ENCODE results near the gene SLC9A3. TPM values are rescaled to one million over a fixed set of nuclear protein-coding genes. Genes with fewer than 3 reads are reported as not detected.

Gene SLC9A3
- total RNA-seq, 2 experiments from 2014 or later: 2.3 to 2.5 TPM

DNA sequence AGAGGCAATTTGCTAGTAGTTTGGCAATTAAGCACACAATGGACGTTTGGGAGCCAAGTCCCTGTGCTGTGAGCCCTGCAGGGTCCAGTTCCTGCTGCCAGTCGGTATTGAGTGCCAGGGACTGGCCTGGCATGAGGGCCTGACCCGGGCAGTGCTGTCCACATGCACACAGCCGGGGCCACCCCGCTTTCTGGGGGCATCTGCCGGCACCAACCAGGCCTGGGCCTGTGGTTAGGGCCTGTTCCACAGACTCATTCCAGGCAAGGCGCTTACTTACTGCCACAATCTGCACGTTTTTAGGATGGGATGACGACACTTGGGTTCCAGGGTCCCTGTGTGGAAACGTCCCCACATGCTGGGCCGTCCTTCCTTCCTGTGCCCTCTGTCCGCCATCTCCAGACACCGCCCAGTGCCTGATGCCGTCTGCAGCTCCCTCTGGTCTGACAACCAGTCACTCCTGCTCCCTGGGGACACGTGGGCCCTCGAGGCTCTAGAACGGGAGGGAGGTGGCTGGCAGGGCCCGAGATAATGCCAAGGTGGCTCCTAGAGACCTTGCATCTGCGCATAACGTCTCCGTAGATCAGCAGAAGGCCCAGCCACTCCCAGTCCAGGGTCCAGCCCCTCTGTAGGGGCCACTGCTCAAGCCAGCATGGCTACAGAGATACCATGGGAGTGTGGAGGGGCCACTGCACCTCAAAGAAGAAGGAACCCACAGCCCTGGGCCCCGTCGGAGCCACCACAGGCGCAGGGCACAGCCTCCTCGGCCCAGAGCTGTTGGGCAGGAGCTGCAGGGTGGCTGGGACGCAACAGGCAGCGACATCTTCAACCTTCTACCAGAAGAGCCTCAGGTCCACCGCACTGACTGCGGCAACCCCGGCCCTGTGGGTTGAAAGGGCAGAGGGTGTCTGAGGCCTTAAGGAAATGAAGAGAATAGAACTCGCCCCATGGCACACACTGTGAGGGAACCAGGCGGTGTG, 24.7 kb downstream of the SLC9A3 start:
- Histone ChIP-seq H3K9me3 (ENCODE audit: control insufficient read depth in 1 of 2, insufficient read depth in 1 of 2, low read length in 2 of 2) (peaks cover 0 to 17% of the 10 kb centered on the region in 2 experiments), H3K4me3 (ENCODE audit: low read length) (no peak overlapping the region), H3K27ac (ENCODE audit: low read depth in 1 of 2, low read length in 2 of 2) (no peak overlapping the region), H3K4me1 (ENCODE audit: insufficient read depth, low read length) (peaks cover 11% of the 10 kb centered on the region), H3K36me3 (ENCODE audit: insufficient read depth, low read length) (no peaks in the 10 kb centered on the region), H3K27me3 (ENCODE audit: control insufficient read depth in 1 of 2, insufficient read depth in 2 of 2, low read length in 2 of 2) (peaks cover 11 to 14% of the 10 kb centered on the region in 2 experiments)
- H3K4me1 Mint-ChIP-seq (ENCODE audit: low read depth): no peaks in the 10 kb centered on the region
- DNase-seq (no peak), ATAC-seq (ENCODE audit: poor library complexity) (no peak)
- H3K27me3 Mint-ChIP-seq: peaks cover 15% of the 10 kb centered on the region
- intact Hi-C loops (cut with DNase I, micrococcal nuclease): no loop called here
- no peaks in the 10 kb centered on the region for H3K9me3 Mint-ChIP-seq
- ChIA-PET POLR2A (no interaction called here), CTCF (no interaction called here)
- no peak overlapping the region for H3K27ac Mint-ChIP-seq
- no peak overlapping the region for H3K4me3 Mint-ChIP-seq
- TF ChIP-seq, protein P1, sequence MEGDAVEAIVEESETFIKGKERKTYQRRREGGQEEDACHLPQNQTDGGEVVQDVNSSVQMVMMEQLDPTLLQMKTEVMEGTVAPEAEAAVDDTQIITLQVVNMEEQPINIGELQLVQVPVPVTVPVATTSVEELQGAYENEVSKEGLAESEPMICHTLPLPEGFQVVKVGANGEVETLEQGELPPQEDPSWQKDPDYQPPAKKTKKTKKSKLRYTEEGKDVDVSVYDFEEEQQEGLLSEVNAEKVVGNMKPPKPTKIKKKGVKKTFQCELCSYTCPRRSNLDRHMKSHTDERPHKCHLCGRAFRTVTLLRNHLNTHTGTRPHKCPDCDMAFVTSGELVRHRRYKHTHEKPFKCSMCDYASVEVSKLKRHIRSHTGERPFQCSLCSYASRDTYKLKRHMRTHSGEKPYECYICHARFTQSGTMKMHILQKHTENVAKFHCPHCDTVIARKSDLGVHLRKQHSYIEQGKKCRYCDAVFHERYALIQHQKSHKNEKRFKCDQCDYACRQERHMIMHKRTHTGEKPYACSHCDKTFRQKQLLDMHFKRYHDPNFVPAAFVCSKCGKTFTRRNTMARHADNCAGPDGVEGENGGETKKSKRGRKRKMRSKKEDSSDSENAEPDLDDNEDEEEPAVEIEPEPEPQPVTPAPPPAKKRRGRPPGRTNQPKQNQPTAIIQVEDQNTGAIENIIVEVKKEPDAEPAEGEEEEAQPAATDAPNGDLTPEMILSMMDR (IDR thresholded peaks at IDR 0.05): no peak
- no peaks in the 10 kb centered on the region for H3K36me3 Mint-ChIP-seq (ENCODE audit: low read depth)

DNA sequence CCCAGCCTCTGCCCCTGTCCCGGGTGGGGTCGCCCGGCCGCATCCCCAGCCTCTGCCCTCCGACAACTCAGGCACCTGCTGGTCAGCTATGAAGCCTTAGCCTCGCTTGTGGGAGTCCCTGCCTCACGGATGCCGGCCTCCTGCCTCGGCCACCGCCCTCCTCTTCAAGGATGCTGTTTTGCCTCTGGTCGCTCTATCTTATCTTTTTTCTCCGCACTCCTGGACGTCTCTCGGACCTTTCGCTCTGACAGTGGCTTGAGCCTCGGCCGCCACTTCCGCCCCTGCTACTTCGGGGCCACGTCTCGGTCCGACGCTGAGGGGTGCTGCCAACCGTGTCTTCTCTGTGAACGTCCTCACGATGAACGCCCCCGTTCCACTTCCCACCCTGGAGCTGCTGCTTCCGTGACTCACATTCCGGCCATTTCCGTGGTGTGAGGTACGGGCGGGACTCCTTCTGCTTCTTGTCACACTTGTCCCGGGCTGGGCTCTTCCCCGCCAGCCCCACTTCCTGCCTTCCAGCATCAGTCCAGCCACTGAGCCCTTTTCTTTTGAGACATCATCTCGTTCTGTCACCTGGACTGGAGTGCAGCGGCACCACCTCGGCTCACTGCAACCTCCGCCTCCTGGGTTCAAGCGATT, 26.3 kb downstream of the SLC9A3 start:
- Mint-ChIP-seq H3K4me3 (no peak overlapping the region), H3K36me3 (ENCODE audit: low read depth) (no peaks in the 10 kb centered on the region), H3K27me3 (peaks cover 11% of the 10 kb centered on the region), H3K9me3 (no peaks in the 10 kb centered on the region), H3K4me1 (ENCODE audit: low read depth) (no peaks in the 10 kb centered on the region), H3K27ac (no peak overlapping the region)
- Histone ChIP-seq H3K36me3 (ENCODE audit: insufficient read depth, low read length) (no peaks in the 10 kb centered on the region), H3K27ac (ENCODE audit: low read depth in 1 of 2, low read length in 2 of 2) (no peak overlapping the region), H3K4me3 (ENCODE audit: low read length) (no peak overlapping the region), H3K9me3 (ENCODE audit: control insufficient read depth in 1 of 2, insufficient read depth in 1 of 2, low read length in 2 of 2) (peaks cover 0 to 20% of the 10 kb centered on the region in 2 experiments), H3K27me3 (ENCODE audit: control insufficient read depth in 1 of 2, insufficient read depth in 2 of 2, low read length in 2 of 2) (peaks cover 11 to 14% of the 10 kb centered on the region in 2 experiments), H3K4me1 (ENCODE audit: insufficient read depth, low read length) (peaks cover 11% of the 10 kb centered on the region)
- TF ChIP-seq, protein P1 (IDR thresholded peaks at IDR 0.05): no peak
- ATAC-seq (ENCODE audit: poor library complexity) (no peak), DNase-seq (no peak)
- intact Hi-C loops (cut with DNase I, micrococcal nuclease): no loop called here
- POLR2A ChIA-PET: no interaction called here
- CTCF ChIA-PET: no interaction called here

DNA sequence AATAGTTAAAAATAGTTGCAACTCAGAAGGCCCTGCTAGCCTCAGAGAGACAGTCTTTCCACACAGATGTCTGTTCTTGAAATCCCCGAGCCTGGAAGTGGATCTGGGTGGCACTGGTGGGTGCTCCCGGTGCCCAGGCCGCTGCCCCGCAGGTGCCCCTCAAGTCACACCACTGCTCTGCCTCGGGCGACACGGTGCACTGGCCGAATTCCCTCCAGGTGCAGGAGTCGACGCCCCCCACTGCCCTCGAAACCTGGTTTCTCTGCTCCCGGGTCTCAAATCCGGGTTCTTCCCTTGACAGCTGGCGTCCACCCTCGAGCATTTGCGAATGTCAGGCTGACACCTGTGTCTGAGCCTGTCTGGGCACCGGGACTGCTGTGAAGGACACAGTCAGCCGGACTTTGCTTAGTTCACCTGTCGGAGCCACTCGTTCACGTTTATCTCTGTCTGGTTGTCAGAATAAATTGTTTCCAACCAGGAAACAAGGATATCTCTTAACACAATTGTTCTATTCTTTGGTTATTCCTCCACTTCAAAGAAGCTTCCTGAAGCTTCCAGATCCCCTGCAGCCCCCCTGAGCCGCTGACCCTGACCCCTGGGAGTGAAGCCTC, 27.1 kb downstream of the SLC9A3 start:
- Histone ChIP-seq H3K4me1 (ENCODE audit: insufficient read depth, low read length) (peaks cover 11% of the 10 kb centered on the region), H3K4me3 (ENCODE audit: low read length) (no peak overlapping the region), H3K36me3 (ENCODE audit: insufficient read depth, low read length) (no peaks in the 10 kb centered on the region), H3K27ac (ENCODE audit: low read depth in 1 of 2, low read length in 2 of 2) (no peak overlapping the region), H3K9me3 (ENCODE audit: control insufficient read depth in 1 of 2, insufficient read depth in 1 of 2, low read length in 2 of 2) (peaks cover 0 to 20% of the 10 kb centered on the region in 2 experiments), H3K27me3 (ENCODE audit: control insufficient read depth in 1 of 2, insufficient read depth in 2 of 2, low read length in 2 of 2) (peaks cover 9 to 11% of the 10 kb centered on the region in 2 experiments)
- TF ChIP-seq, protein P1 (IDR thresholded peaks at IDR 0.05): no peak
- Mint-ChIP-seq H3K9me3 (no peaks in the 10 kb centered on the region), H3K27me3 (peaks cover 8% of the 10 kb centered on the region), H3K4me3 (no peak overlapping the region), H3K27ac (no peak overlapping the region), H3K4me1 (ENCODE audit: low read depth) (no peaks in the 10 kb centered on the region), H3K36me3 (ENCODE audit: low read depth) (no peaks in the 10 kb centered on the region)
- DNase-seq (no peak), ATAC-seq (ENCODE audit: poor library complexity) (no peak)
- ChIA-PET POLR2A (no interaction called here), CTCF (no interaction called here)
- intact Hi-C loops (cut with DNase I, micrococcal nuclease): no loop called here
